ENCODE measurements around the gene KRTAP29-1. TPM values are rescaled to one million over a fixed set of nuclear protein-coding genes. Genes with fewer than 3 reads are reported as not detected.

Gene KRTAP29-1
- total and polyA plus RNA-seq, 10 donors: not detected

DNA sequence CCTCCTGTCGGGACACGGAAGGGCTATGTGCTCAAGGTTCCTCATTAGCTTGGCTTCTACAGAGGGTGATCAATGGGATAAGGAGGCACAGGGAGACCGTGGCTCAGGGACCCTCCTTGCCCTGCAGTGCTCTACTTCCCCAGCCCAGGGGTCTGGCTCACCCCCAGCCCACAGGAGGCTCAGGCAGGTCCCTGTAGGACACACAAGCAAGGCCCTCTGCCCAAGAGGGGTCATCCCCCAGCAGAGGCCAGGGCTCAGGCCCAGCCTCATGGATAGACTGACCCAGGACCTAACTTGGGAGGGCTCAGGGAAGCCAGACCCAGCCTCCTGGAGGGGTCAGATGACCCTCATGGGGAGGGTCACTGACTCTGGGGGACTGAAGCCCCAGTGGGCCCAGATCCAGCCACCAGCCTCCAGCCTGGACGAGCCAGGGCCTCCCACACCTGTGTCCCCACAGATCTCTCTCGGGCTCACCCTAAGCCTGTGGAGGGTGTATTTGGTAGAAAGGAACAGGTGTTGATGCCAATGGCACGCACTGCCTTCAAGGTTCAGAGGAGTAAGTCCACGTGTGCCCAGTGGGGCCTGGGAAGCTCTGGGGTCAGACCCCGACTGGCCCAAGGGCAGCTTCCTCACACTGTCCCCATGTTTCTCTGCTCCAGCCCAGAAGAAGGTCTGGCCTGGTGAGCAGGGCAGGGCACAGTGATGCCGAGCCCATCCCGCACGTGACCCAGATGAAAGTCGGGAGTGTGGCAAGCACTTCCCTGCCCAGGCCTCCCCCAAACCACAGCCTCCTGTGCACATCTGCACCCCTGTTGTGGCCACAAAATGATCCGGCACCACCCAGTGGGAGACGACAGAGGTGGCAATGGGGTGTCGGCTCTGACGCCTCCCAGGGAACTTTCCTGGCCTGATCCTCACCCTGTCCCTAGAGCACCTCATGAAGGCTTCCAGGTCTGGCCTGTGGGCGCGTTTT is 23.8 kb upstream of the KRTAP29-1 start:
- Histone ChIP-seq H3K27ac (no peak overlapping the region), H3K27me3 (replicated peaks in 1 of 7) (no peaks in the 10 kb centered on the region), H3K4me3 (no peak overlapping the region), H3K36me3 (no peaks in the 10 kb centered on the region), H3K4me1 (peaks cover 0 to 6% (median 0%) of the 10 kb centered on the region in 6 donors), H3K9me3 (no peaks in the 10 kb centered on the region)
- TF ChIP-seq POLR2AphosphoS5 (IDR thresholded peaks at IDR 0.05): no peak
- TF ChIP-seq, protein P1, sequence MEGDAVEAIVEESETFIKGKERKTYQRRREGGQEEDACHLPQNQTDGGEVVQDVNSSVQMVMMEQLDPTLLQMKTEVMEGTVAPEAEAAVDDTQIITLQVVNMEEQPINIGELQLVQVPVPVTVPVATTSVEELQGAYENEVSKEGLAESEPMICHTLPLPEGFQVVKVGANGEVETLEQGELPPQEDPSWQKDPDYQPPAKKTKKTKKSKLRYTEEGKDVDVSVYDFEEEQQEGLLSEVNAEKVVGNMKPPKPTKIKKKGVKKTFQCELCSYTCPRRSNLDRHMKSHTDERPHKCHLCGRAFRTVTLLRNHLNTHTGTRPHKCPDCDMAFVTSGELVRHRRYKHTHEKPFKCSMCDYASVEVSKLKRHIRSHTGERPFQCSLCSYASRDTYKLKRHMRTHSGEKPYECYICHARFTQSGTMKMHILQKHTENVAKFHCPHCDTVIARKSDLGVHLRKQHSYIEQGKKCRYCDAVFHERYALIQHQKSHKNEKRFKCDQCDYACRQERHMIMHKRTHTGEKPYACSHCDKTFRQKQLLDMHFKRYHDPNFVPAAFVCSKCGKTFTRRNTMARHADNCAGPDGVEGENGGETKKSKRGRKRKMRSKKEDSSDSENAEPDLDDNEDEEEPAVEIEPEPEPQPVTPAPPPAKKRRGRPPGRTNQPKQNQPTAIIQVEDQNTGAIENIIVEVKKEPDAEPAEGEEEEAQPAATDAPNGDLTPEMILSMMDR (IDR thresholded peaks at IDR 0.05 in 8 of 11, conservative IDR thresholded peaks at IDR 0.05 in 3 of 11): no peak
- no peak for TF ChIP-seq POLR2A (IDR thresholded peaks at IDR 0.05)
- 62 to 75% (median 72%) methylated on average over 12 to 18 of the region's 18 CpGs for WGBS, 5 donors
- DNase-seq: no peak
- intact Hi-C loops (cut with DNase I; ENCODE audit: low total_unique reads): loop anchor here (10.0 kb wide), 1 partner anchor 522 kb away; no protein-coding TSS in a partner anchor

DNA sequence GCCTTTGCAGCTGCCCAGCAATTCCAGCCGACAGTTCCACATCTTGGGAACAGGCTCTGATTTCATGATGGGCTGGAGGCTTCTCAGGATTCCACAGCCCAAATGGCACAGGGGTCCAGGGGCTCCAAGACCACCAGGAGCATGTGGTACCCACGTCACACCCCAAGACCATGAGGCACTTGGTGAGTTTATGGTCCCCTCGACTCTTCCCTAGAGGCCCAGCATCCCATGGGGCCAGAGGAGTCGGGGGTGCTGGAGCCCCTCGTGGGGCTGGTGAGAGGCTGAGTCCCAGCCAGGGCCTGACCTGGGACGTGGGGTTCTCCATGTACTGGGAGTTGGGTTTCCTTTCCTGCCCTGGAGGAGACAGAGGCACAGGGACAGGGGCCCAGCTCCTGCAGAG is 23.0 kb upstream of the KRTAP29-1 start:
- peaks cover 0 to 3% (median 2%) of the 10 kb centered on the region in 8 donors for H3K9me3 ChIP-seq
- H3K27me3 ChIP-seq (replicated peaks in 1 of 7): no peaks in the 10 kb centered on the region
- DNase-seq: no peak
- 77 to 85% (median 81%) methylated on average over 2 to 6 of the region's 6 CpGs for WGBS, 5 donors
- intact Hi-C loops (cut with DNase I; ENCODE audit: low total_unique reads): loop anchor here (10.0 kb wide), 1 partner anchor 521 kb away; no protein-coding TSS in a partner anchor
- H3K27ac ChIP-seq: no peak overlapping the region
- TF ChIP-seq POLR2AphosphoS5 (IDR thresholded peaks at IDR 0.05): no peak
- TF ChIP-seq POLR2A (IDR thresholded peaks at IDR 0.05): no peak
- TF ChIP-seq, protein P1 (IDR thresholded peaks at IDR 0.05 in 8 of 11, conservative IDR thresholded peaks at IDR 0.05 in 3 of 11): no peak
- no peaks in the 10 kb centered on the region for H3K36me3 ChIP-seq
- peaks cover 0 to 6% (median 0%) of the 10 kb centered on the region in 6 donors for H3K4me1 ChIP-seq
- no peak overlapping the region for H3K4me3 ChIP-seq

DNA sequence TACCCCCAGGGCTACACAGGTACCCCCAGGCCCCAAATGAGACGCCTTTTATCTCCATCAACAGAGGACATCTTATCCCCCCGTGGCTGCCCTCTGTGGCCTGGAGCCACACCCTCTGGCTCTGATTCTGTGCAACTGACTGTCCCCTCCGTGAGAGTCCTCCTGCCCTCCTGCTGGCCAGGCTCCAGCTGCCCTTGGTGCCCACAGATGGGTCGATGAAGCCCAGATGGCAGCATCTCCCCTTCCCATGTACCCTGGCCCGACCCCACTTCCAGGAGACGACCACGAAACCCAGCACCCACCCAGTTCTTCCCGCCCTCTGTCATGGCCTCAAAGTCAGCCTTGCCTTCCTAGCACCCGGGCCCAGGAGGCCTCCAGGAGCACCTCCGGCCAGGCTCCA is 22.5 kb upstream of the KRTAP29-1 start:
- Histone ChIP-seq H3K4me1 (peaks cover 0 to 6% (median 0%) of the 10 kb centered on the region in 6 donors), H3K27ac (no peak overlapping the region), H3K4me3 (no peak overlapping the region), H3K9me3 (peaks cover 0 to 8% (median 7%) of the 10 kb centered on the region in 8 donors), H3K36me3 (no peaks in the 10 kb centered on the region), H3K27me3 (replicated peaks in 1 of 7) (no peaks in the 10 kb centered on the region)
- WGBS, 5 donors: 66 to 90% (median 84%) methylated on average over 9 to 10 of the region's 10 CpGs
- TF ChIP-seq POLR2A (IDR thresholded peaks at IDR 0.05) (no peak), POLR2AphosphoS5 (IDR thresholded peaks at IDR 0.05) (no peak)
- TF ChIP-seq, protein P1 (IDR thresholded peaks at IDR 0.05 in 8 of 11, conservative IDR thresholded peaks at IDR 0.05 in 3 of 11): no peak
- intact Hi-C loops (cut with DNase I; ENCODE audit: low total_unique reads): loop anchor here (10.0 kb wide), 1 partner anchor 520 kb away; no protein-coding TSS in a partner anchor
- DNase-seq: no peak

Data from spleen (tissue), 11 donors.